ENCODE measurements around the gene NUP88.

- TF ChIP-seq POLR2A (IDR thresholded peaks at IDR 0.05; ENCODE audit: low read length): no peak
- TF ChIP-seq GATA1 (IDR thresholded peaks at IDR 0.05; ENCODE audit: low read depth, low read length): no peak
Observed at GRCh38 chr17:5424909-5425308, 5.4 kb upstream of the NUP88 start.

Measured in erythroblast (primary cell).